ENCODE results near the gene CGREF1.

DNA sequence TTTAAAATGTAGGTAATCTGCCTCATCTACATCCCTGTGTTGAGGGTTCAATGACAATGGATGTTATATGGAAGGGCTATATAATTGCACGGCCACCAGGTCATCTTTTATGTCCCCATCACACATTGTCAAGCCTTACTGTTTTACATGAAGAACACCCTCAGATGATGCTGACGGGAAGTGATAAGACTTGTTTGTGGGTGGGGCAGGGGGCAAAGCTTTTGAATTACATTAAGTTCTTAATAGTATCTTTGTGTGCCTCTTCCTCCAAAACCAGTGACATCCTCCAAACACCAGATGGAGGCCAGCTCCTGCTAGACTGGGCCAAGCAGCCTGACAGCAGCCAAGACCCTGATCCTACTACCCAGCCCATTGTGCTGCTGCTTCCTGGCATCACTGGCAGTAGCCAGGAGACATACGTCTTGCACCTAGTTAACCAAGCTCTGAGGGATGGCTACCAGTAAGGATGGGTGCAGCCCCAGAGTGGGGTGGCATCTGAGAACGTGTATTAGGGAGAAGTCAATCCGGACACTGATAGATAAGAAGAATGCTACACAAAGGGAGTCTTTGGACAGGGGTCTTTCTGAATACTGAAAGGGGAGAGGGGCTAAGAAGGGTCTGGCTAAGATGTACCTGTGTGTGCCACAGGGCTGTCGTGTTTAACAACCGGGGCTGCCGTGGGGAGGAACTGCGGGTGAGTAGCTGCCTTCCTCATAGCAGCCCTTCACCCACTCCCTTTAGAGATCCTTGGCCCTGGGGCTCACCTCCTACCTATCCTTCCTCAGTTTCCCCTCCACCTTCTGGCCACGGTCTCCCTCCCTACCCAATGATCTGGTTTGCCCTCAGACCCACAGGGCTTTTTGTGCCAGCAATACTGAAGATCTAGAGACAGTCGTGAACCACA, 10.0 kb upstream of the CGREF1 start:
- TF ChIP-seq POLR2A (IDR thresholded peaks at IDR 0.05; ENCODE audit: low read depth, low read length) (no peak), TAF1 (IDR thresholded peaks at IDR 0.05; ENCODE audit: low read depth, low read length) (no peak), POU2F2 (IDR thresholded peaks at IDR 0.05; ENCODE audit: low read depth, low read length) (no peak), POLR2AphosphoS5 (IDR thresholded peaks at IDR 0.05; ENCODE audit: low read depth, low read length) (no peak)

Measured in GM12891 (cell line).